ENCODE measurements around the gene CUTA.
"Not testable (repeated sequence)": the region's sequence is repeated elsewhere in the genome, so short reads cannot be mapped to it uniquely, and the experiment has no call there.

Gene CUTA

DNA sequence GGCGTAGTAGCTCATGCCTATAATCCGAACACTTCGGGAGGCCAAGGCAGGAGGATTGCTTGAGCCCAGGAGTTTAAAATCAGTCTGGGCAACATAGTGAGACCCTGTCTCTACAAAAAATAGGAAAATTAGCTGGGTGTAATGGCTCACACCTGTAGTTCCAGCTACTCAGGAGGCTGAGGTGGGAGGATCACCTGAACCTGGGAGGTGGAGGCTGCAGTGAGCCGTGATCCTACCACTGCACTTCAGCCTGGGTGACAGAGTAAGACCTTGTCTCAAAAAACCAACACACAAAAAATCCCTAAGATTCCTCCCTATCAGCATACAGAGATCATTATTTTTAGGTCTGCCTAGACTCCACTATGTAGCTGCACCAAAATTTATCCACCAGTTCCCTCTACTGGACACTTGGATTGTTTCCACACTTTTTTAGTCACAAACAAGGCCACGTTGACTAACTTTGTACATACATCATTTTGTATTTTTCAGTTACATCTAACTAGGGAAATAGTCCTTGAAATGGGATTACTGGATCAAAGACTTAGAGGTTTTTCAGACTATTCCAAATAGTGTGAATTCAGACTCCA lies 10.7 kb downstream of the CUTA start:
- no peak for DNase-seq (ENCODE audit: low read depth in 4 of 4, low spot score in 1 of 4)

GRCh38 chr6:33406126-33406525 lies 11.8 kb downstream of the CUTA start:
- no peak for DNase-seq (ENCODE audit: low read depth in 4 of 4, low spot score in 1 of 4)

DNA sequence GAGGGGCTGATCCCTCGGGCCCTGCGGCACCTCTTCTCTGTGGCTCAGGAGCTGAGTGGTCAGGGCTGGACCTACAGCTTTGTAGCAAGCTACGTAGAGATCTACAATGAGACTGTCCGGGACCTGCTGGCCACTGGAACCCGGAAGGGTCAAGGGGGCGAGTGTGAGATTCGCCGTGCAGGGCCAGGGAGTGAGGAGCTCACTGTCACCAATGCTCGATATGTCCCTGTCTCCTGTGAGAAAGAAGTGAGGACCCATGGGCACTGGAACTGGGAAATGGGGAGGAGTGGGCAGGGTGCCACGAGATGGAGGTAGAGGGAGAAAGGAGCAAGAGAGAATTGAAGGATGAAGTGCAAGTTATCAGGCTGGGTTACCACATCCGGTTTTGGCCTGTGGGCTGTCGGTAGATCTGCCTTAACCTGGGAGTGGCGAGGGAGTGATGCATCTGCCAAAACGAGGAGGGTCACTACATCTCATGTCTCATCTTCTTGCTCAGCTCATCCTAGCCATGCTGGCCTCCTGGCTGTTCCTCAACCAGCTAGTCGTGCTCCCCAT lies 12.4 kb downstream of the CUTA start:
- no peak for DNase-seq (ENCODE audit: low read depth in 4 of 4, low spot score in 1 of 4)

GRCh38 chr6:33404884-33405283 lies 13.0 kb downstream of the CUTA start:
- no peak for DNase-seq (ENCODE audit: low read depth in 4 of 4, low spot score in 1 of 4)

DNA sequence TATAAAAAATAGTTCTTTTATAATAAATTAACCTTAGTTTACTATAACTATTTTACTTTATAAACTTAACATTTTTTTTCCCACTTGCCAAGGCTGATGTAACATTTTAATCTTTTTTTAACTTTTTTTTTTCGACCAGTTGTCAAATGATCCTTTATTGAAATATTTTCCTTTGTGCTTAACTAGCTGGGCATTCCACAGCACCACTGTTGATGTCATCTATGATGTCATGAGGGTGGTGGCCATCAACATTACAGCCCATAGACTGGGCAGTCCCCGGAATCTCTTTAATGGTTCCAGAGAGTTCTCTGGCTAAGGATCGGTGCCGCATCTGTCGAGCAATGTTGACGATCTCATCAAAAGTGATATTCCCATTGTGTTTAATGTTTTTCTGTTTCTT lies 18.0 kb downstream of the CUTA start:
- not testable (repeated sequence) for DNase-seq (ENCODE audit: low read depth in 4 of 4, low spot score in 1 of 4)

DNA sequence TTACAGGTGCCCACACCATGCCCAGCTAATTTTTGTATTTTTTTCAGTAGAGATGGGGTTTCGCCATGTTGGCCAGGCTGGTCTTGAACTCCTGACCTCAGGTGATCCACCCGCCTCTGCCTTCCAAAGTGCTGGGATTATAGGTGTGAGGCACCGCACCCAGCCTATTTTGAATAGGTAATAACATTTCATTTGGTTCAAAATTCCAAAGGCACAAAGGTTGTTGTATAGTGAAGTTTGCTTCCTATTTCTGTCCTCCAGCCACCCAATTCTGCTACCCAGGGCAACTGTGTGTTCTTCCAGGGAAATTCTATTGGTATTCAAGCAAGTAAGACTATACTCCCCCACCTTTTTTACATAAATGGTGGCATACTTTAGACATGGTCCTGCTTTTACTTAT lies 19.3 kb downstream of the CUTA start:
- DNase-seq (ENCODE audit: low read depth in 4 of 4, low spot score in 1 of 4), result not testable (repeated sequence)

- DNase-seq (ENCODE audit: low read depth in 4 of 4, low spot score in 1 of 4), result no peak
Observed at GRCh38 chr6:33397541-33397940, 20.4 kb downstream of the CUTA start.

DNA sequence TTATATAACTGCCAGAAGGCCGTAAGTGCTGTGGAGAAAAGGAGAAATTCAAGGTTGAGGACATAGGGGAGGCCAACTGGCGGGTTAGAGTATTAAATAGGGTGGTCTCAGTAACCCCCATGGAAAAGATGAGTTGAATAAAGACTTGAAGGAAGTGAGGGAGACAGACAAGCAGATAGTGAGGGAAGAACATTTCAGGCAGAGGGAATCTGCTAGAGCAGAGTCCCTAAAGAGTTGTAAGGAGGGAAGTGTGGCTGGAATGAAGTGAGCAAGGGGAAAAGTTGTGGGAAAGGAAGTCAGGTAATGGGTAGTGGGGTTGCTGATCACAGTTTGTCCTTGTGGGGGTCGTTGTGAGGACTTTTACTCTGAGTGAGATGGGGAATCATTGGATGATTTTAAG lies 24.9 kb downstream of the CUTA start:
- DNase-seq (ENCODE audit: low read depth in 4 of 4, low spot score in 1 of 4), result no peak

- DNase-seq (ENCODE audit: low read depth in 4 of 4, low spot score in 1 of 4), result no peak
Observed at GRCh38 chr6:33392595-33392948, 25.3 kb downstream of the CUTA start.

DNA sequence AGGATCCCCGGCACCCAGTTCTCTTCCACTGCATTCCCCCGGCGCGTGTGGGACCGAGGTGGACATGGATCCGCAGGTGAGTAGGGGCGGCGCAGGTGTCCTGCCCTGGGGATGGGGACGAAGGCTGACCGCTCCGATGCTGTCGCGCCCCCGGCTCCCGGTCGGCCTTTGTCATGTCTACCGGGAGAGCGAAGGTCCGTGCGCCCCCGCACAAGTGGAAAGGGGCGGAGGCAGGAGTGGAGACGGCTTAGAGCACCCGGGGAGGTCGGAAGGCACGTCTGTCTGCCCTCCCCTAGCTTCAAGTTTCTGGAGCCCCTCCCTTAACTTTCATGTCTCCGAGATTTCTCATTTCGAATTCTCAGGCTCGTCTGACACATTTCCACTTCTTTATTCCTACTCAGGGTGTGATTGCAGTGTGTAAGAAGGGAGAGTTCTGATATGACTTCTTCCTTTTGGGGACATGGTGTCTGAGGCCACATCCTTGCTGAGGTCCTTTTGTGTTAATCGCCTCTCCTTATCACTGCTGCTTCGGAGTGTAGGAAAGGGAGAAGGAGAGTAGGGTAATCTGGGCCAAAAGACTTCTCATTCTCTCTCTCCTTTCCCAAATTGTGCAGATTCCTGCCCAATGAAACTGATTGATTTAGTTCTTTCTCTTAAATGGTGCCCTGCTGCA lies 25.8 kb downstream of the CUTA start:
- DNase-seq (ENCODE audit: low read depth in 4 of 4, low spot score in 1 of 4), result peak in 1 of 4 experiments; percentile 59

DNA sequence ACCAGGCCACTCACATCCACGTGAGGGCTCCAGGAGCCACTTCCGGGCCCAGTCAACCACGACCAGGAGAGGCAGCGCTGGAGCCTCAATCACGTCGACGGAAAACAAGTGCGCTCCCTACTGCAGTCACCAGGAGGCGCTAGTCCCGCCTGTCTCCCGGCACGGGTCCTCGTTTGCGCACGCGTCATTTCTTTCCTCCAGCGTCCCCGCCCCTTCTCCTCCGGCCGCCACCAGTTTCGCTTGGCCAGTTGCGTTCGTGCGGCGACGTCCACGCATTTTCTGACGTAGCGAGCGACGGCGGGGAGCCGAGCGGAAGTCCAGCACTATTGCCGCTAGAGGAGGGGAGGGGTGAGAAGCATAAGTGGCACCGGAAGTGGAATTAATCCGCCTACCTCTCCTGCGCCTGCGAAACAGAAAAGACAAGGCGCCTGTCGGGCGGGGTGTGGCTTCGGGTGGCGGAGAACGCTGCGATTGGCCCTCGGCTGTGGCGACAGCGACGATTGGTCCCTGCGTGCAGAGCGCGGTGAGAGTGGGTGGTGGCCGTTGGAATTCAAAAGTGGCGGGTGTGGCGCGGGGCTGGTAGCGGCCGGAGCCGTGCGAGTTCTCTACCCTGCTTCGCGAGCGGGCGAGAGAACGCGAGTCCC lies 26.5 kb downstream of the CUTA start, which contains the start of gene KIFC1:
Gene KIFC1, plus strand, starts transcription at position 546 of the 644 bp plus-strand sequence. CDS start 163 bp downstream, outside the sequence.
- peak; percentile 96 to 98 (median 97) for DNase-seq (ENCODE audit: low read depth in 4 of 4, low spot score in 1 of 4)

- no peak for DNase-seq (ENCODE audit: low read depth in 4 of 4, low spot score in 1 of 4)
Observed at GRCh38 chr6:33390767-33391277, 27.1 kb downstream of the CUTA start.

DNA sequence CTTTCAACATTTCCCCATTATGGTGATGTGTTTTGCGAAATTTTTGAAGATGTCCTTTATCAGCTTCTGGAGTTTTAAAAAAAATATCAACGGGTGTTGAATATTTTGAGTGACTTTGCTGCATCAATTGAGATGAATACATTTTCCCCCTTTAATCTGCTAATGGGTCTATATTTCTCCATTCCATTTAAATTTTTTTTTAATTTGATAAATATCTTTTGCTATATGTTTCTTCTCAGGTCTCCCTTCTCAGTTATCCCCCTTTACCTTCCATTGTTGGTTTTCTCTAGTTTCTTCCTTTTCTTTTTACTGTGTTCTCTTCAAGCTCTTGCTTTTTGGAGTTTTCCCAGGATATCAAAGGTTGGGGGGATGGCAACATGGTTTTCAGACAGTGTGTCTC lies 27.7 kb downstream of the CUTA start:
- DNase-seq (ENCODE audit: low read depth in 4 of 4, low spot score in 1 of 4), result no peak

- no peak for DNase-seq (ENCODE audit: low read depth in 4 of 4, low spot score in 1 of 4)
Observed at GRCh38 chr6:33384581-33385020, 33.3 kb downstream of the CUTA start.

- no peak for DNase-seq (ENCODE audit: low read depth in 4 of 4, low spot score in 1 of 4)
Observed at GRCh38 chr6:33383427-33384185, 34.3 kb downstream of the CUTA start.

DNA sequence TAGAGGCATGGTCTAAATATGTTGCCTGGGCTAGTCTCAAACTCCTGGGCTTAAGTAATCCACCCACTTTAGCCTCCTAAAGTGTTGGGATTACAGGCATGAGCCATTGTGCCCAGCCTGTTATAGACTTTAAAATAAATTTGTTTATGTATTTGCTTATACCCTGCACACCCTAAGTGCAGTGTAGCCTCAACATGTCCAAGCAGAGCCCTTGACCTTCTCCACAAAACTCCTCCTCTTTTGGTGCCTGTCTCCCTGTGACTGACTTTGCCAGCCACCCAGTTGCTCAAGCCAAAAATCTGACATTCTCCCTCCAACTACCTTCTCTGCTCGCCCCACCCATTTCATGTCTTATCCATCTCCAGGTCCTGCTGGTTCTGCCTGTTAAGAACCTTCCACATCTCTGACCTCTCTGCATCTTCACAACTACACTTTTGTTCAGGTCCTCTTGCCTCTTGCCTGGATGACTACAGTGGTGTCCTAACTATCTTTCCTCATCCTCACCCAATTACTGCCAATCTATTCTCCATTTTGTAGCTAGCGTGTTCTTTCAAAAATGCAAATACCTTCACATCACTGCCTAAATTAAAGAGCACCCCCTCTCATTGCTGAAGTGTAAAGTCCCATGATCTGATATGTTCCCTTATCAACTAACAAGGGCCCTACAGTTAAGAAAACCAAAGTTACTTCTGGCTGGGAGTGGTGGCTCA lies 37.5 kb downstream of the CUTA start:
- DNase-seq (ENCODE audit: low read depth in 4 of 4, low spot score in 1 of 4), result no peak

- DNase-seq (ENCODE audit: low read depth in 4 of 4, low spot score in 1 of 4), result not testable (repeated sequence)
Observed at GRCh38 chr6:33379184-33379583, 38.7 kb downstream of the CUTA start.

GRCh38 chr6:33377171-33377570 lies 40.7 kb downstream of the CUTA start:
- no peak for DNase-seq (ENCODE audit: low read depth in 4 of 4, low spot score in 1 of 4)

- DNase-seq (ENCODE audit: low read depth in 4 of 4, low spot score in 1 of 4), result no peak
Observed at GRCh38 chr6:33375143-33375671, 42.7 kb downstream of the CUTA start.
